K562 (cell line): ENCODE measurements around the gene LPXN. TPM values are rescaled to one million over a fixed set of nuclear protein-coding genes. Genes with fewer than 3 reads are reported as not detected.

Source experiments
- BRD9 ChIP-seq: fragments of 450-650 bp; IDR thresholded peaks from 2 replicates; pipeline ENCODE4 v1.6.1; 2018; ENCODE audit warnings: low read depth; ENCODE audit not compliant: partially characterized antibody
- ELF1 ChIP-seq: fragments of 200-800 bp; sonication (Bioruptor generic); IDR thresholded peaks from 2 replicates; pipeline ENCODE4 v1.6.1; 2016; ENCODE audit warnings: missing genetic modification characterization, missing compliant biosample characterization
- GATAD2B ChIP-seq: fragments of 450-650 bp; IDR thresholded peaks from 2 replicates; pipeline ENCODE4 v1.6.1; 2017; ENCODE audit warnings: mild to moderate bottlenecking, borderline replicate concordance
- MEIS2 ChIP-seq: fragments of 450-650 bp; IDR thresholded peaks from 2 replicates; pipeline ENCODE4 v1.6.1; 2014; ENCODE audit warnings: mild to moderate bottlenecking; ENCODE audit not compliant: partially characterized antibody
- NCOA2 ChIP-seq, 2 experiments: fragments of 450-650 bp; IDR thresholded peaks; 2 replicates each; pipeline ENCODE4 v1.6.1; 2018; ENCODE audit warnings: mild to moderate bottlenecking in 2 of 2, moderate library complexity in 1 of 2; ENCODE audit not compliant: partially characterized antibody in 2 of 2
- NCOA6 ChIP-seq: fragments of 450-650 bp; IDR thresholded peaks from 2 replicates; pipeline ENCODE4 v1.6.1; 2017; ENCODE audit warnings: mild to moderate bottlenecking
- NFE2L1 ChIP-seq: fragments of 450-650 bp; IDR thresholded peaks from 2 replicates; pipeline ENCODE4 v1.6.1; 2016; ENCODE audit warnings: missing genetic modification characterization, low read depth, mild to moderate bottlenecking, missing compliant biosample characterization, moderate library complexity, borderline replicate concordance
- SMC3 ChIP-seq: conservative IDR thresholded peaks from 2 replicates; pipeline ENCODE4 v1.6.1; 2011; ENCODE audit warnings: low read depth, low read length, improper control_type of control experiment; ENCODE audit not compliant: insufficient read depth
- ZNF133 ChIP-seq: fragments of 250-450 bp; sonication (Bioruptor Pico); IDR thresholded peaks from 2 replicates; pipeline ENCODE4 v1.4.0; 2020; ENCODE audit warnings: mild to moderate bottlenecking
- ZNF384 ChIP-seq: IDR thresholded peaks from 2 replicates; pipeline ENCODE4 v1.6.1; 2012; ENCODE audit warnings: low read depth, low read length, improper control_type of control experiment
- ZNF668 ChIP-seq: fragments of 250-450 bp; sonication (Bioruptor Pico); IDR thresholded peaks from 2 replicates; pipeline ENCODE4 v1.8.0; 2022; ENCODE audit warnings: mild to moderate bottlenecking, inconsistent platforms
- ZNF75A ChIP-seq: fragments of 450-650 bp; formaldehyde crosslinking; IDR thresholded peaks from 2 replicates; pipeline ENCODE4 v1.4.0; 2020; ENCODE audit warnings: mild to moderate bottlenecking
- polyA plus RNA-seq, 8 experiments: library from polyadenylated mRNA; depleted of rRNA in 4 of 8; stranded (reverse) in 5 of 8; unstranded in 3 of 8; fragments of >200 nt; fragmentation: Nextera tagmentation in 2 of 8; fragmentation: Illumina TruSeq in 1 of 8; extraction: Ambion mirVana in 2 of 8; extraction: Trizol in 1 of 8; gene quantifications; 2 replicates each; pipeline versions ENCODE4 v1.2.1 to v1.2.3, GENCODE V29; 2011 to 2014; ENCODE audit warnings: inconsistent platforms in 1 of 8, missing spikeins in 1 of 8
- total RNA-seq, 7 experiments: library from RNA; depleted of rRNA in 6 of 7; stranded (reverse); fragments of >200 nt in 6 of 7; fragmentation: Illumina TruSeq in 2 of 7; extraction: Trizol in 2 of 7; gene quantifications; 2 replicates each; pipeline versions ENCODE4 v1.2.1 to v1.2.3, GENCODE V29; 2011 to 2021; ENCODE audit warnings: low replicate concordance in 1 of 7
- TF ChIP-seq, protein P1 (sequence below): fragments of 450-650 bp; IDR thresholded peaks from 2 replicates; pipeline ENCODE4 v1.6.1; 2014; ENCODE audit warnings: low read depth, mild to moderate bottlenecking, moderate library complexity, borderline replicate concordance
- TF ChIP-seq, protein P2 (sequence below): sonication (generic); formaldehyde crosslinking; IDR thresholded peaks from 2 replicates; pipeline ENCODE4 v1.8.0; 2022; ENCODE audit warnings: missing genetic modification reagents, mild to moderate bottlenecking, moderate library complexity, borderline replicate concordance
- TF ChIP-seq, protein P3 (sequence below), 2 experiments: IDR thresholded peaks in 1 of 2; conservative IDR thresholded peaks in 1 of 2; 2 replicates each; pipeline ENCODE4 v1.6.1; 2016; ENCODE audit warnings: low read depth in 2 of 2, mild to moderate bottlenecking in 1 of 2, missing compliant biosample characterization in 1 of 2, missing genetic modification characterization in 1 of 2, moderate library complexity in 1 of 2
- TF ChIP-seq, protein P4 (sequence below): fragments of 450-650 bp; IDR thresholded peaks from 2 replicates; pipeline ENCODE4 v1.6.1; 2016

The LPXN gene
- total and polyA plus RNA-seq, 9 of the 15 experiments (the other 6 are each of a cell fraction or from before 2014, with no cell fraction given), result 0.73 to 3.1 (median 2.0) TPM

DNA sequence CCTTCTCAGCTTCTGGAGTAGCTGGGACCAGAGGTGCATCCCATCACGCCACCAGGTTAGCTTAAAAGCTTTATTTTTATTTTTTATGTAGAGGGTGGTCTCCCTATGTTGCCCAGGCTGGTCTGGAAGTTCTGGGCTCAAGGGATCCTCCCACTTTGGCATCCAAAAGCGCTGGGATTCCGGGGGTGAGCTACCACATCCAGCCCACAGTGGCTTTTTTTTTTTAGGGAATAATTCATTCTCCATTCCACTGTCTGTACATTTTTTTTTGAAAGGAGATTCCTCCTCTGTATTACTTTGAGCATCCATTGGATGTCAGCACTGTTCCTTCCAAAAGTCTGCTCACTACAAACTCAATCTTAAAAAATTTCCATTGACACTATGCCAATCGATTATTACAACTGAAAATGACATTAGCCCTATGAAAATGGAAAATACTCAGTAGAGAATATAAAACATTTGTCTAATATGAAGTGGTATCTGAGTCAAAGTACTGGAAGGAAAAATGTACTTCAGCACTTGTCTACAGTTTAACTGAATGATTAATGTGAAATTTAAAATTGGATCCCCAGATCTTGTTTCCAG, 1.3 kb upstream of the LPXN start (continued):
- TF ChIP-seq, protein P1, sequence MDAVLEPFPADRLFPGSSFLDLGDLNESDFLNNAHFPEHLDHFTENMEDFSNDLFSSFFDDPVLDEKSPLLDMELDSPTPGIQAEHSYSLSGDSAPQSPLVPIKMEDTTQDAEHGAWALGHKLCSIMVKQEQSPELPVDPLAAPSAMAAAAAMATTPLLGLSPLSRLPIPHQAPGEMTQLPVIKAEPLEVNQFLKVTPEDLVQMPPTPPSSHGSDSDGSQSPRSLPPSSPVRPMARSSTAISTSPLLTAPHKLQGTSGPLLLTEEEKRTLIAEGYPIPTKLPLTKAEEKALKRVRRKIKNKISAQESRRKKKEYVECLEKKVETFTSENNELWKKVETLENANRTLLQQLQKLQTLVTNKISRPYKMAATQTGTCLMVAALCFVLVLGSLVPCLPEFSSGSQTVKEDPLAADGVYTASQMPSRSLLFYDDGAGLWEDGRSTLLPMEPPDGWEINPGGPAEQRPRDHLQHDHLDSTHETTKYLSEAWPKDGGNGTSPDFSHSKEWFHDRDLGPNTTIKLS, result no peak
- TF ChIP-seq ELF1, result no peak
- TF ChIP-seq BRD9, result peak; percentile 23
- 0 out of 2 replicates have a peak, but pooled peaks have one; percentile 16 for TF ChIP-seq GATAD2B
- TF ChIP-seq, protein P2, sequence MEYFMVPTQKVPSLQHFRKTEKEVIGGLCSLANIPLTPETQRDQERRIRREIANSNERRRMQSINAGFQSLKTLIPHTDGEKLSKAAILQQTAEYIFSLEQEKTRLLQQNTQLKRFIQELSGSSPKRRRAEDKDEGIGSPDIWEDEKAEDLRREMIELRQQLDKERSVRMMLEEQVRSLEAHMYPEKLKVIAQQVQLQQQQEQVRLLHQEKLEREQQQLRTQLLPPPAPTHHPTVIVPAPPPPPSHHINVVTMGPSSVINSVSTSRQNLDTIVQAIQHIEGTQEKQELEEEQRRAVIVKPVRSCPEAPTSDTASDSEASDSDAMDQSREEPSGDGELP (CRISPR knock-in tag), result no peak
- 0 out of 2 replicates have a peak, but pooled peaks have one; percentile 9 for TF ChIP-seq SMC3
- no peak for TF ChIP-seq ZNF668 (CRISPR knock-in tag)
- TF ChIP-seq NCOA6, result no peak
- TF ChIP-seq ZNF133 (CRISPR knock-in tag), result no peak
- TF ChIP-seq, protein P3, sequence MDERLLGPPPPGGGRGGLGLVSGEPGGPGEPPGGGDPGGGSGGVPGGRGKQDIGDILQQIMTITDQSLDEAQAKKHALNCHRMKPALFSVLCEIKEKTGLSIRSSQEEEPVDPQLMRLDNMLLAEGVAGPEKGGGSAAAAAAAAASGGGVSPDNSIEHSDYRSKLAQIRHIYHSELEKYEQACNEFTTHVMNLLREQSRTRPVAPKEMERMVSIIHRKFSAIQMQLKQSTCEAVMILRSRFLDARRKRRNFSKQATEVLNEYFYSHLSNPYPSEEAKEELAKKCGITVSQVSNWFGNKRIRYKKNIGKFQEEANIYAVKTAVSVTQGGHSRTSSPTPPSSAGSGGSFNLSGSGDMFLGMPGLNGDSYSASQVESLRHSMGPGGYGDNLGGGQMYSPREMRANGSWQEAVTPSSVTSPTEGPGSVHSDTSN (CRISPR knock-in tag; IDR thresholded peaks at IDR 0.05; ENCODE audit: low read depth), result no peak
- TF ChIP-seq, protein P3 (tag; conservative IDR thresholded peaks at IDR 0.05; ENCODE audit: low read depth), result peak; percentile 68
- peak; percentile 73 for TF ChIP-seq ZNF384
- TF ChIP-seq, protein P4, sequence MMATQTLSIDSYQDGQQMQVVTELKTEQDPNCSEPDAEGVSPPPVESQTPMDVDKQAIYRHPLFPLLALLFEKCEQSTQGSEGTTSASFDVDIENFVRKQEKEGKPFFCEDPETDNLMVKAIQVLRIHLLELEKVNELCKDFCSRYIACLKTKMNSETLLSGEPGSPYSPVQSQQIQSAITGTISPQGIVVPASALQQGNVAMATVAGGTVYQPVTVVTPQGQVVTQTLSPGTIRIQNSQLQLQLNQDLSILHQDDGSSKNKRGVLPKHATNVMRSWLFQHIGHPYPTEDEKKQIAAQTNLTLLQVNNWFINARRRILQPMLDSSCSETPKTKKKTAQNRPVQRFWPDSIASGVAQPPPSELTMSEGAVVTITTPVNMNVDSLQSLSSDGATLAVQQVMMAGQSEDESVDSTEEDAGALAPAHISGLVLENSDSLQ, result peak; percentile 9; the same call in 1 of the 2 replicates
- no peak for TF ChIP-seq NFE2L1 (tag)
- peak; percentile 34 for TF ChIP-seq MEIS2
- 0 out of 2 replicates have a peak, but pooled peaks have one; percentile 25 for TF ChIP-seq ZNF75A
- no peak for TF ChIP-seq NCOA2 (IDR thresholded peaks at IDR 0.05; ENCODE audit: partially characterized antibody in 2 of 2)
